A673 (cell line): ENCODE results near the gene DNAH14. TPM values are rescaled to one million over a fixed set of nuclear protein-coding genes. Genes with fewer than 3 reads are reported as not detected.

Source experiments
- BruUV-seq: library from RNA; stranded (reverse); fragments of 400-500 nt; replicated peaks from 2 replicates; lab custom pipeline; 2021; lab: Mats Ljungman, UMichigan
- CTCF ChIA-PET: fragments of 300-600 bp; sonication (Branson Sonifier 250); formaldehyde crosslinking; loops from one replicate; lab custom pipeline; 2022; ENCODE audit warnings: antibody characterized with exemption; lab: Charles Lee
- POLR2A ChIA-PET: fragments of 300-600 bp; sonication (Branson Sonifier 250); formaldehyde crosslinking; loops from one replicate; lab custom pipeline; 2022; ENCODE audit warnings: antibody characterized with exemption; ENCODE audit not compliant: low non-redundant PET; lab: Charles Lee
- DNase-seq: peaks from one replicate; pipeline ENCODE4 v3.0.0-alpha.2; 2015; ENCODE audit warnings: low spot score
- H3K27ac ChIP-seq: fragments of 200-600 bp; sonication (generic); 2 replicates; pipeline ENCODE4 v1.5.1; 2016; ENCODE audit warnings: mixed run types, low read depth, mild to moderate bottlenecking, mixed read lengths, antibody characterized with exemption, low read length; ENCODE audit not compliant: poor library complexity, severe bottlenecking
- H3K27me3 ChIP-seq: fragments of 200-600 bp; sonication (generic); replicated peaks from 2 replicates; pipeline ENCODE4 v1.6.1; 2017; ENCODE audit warnings: mixed run types, low read depth, mild to moderate bottlenecking, mixed read lengths, antibody characterized with exemption, low read length; ENCODE audit not compliant: insufficient read depth, poor library complexity
- H3K36me3 ChIP-seq: fragments of 200-600 bp; sonication (generic); 2 replicates; pipeline ENCODE4 v1.6.1; 2016; ENCODE audit warnings: mixed run types, mild to moderate bottlenecking, mixed read lengths, antibody characterized with exemption, low read length; ENCODE audit not compliant: insufficient read depth, poor library complexity, severe bottlenecking
- H3K4me1 ChIP-seq: fragments of 200-600 bp; sonication (generic); 2 replicates; pipeline ENCODE4 v1.6.1; 2017; ENCODE audit warnings: mixed run types, mild to moderate bottlenecking, mixed read lengths, antibody characterized with exemption, low read length; ENCODE audit not compliant: insufficient read depth, poor library complexity, severe bottlenecking
- H3K4me3 ChIP-seq: fragments of 200-600 bp; sonication (generic); 2 replicates; pipeline ENCODE4 v1.5.1; 2016; ENCODE audit warnings: low read depth, mixed run types, mild to moderate bottlenecking, mixed read lengths, low read length; ENCODE audit not compliant: poor library complexity, severe bottlenecking
- H3K9me3 ChIP-seq: fragments of 200-600 bp; sonication (generic); 2 replicates; pipeline ENCODE4 v1.6.1; 2016; ENCODE audit warnings: mixed run types, low read depth, mild to moderate bottlenecking, mixed read lengths, antibody characterized with exemption, low read length; ENCODE audit not compliant: poor library complexity, severe bottlenecking
- EZH2 ChIP-seq: fragments of 200-600 bp; sonication (generic); IDR thresholded peaks from 2 replicates; pipeline ENCODE4 v1.6.1; 2017; ENCODE audit warnings: borderline replicate concordance, low read depth, mild to moderate bottlenecking, mixed read lengths, antibody characterized with exemption, low read length; ENCODE audit not compliant: poor library complexity, severe bottlenecking
- intact Hi-C: fragments of 100-400 bp; cut with micrococcal nuclease; formaldehyde crosslinking; loops from one replicate; pipeline ENCODE4 v1.10.0; 2022; ENCODE audit not compliant: unreplicated experiment
- total RNA-seq: library from RNA; stranded (reverse); gene quantifications from 2 replicates; pipeline ENCODE4 v1.2.3, GENCODE V29; 2021
- TF ChIP-seq, protein P1 (sequence below): fragments of 300-800, 200-600 bp; sonication (generic); conservative IDR thresholded peaks from 2 replicates; pipeline ENCODE4 v1.5.1; 2017; ENCODE audit warnings: low read depth, mild to moderate bottlenecking, antibody characterized with exemption, low read length, moderate library complexity, mixed read lengths

DNAH14 gene
- total RNA-seq, 1 experiment from 2014 or later: 9.9 TPM

GRCh38 chr1:224901087-224901810 is 28.2 kb upstream of the DNAH14 start:
- Histone ChIP-seq H3K27me3 (peaks cover 24% of the 10 kb centered on the region), H3K36me3 (no peaks in the 10 kb centered on the region), H3K4me3 (no peak overlapping the region), H3K4me1 (no peaks in the 10 kb centered on the region), H3K27ac (no peak overlapping the region), H3K9me3 (no peaks in the 10 kb centered on the region)
- TF ChIP-seq, protein P1, sequence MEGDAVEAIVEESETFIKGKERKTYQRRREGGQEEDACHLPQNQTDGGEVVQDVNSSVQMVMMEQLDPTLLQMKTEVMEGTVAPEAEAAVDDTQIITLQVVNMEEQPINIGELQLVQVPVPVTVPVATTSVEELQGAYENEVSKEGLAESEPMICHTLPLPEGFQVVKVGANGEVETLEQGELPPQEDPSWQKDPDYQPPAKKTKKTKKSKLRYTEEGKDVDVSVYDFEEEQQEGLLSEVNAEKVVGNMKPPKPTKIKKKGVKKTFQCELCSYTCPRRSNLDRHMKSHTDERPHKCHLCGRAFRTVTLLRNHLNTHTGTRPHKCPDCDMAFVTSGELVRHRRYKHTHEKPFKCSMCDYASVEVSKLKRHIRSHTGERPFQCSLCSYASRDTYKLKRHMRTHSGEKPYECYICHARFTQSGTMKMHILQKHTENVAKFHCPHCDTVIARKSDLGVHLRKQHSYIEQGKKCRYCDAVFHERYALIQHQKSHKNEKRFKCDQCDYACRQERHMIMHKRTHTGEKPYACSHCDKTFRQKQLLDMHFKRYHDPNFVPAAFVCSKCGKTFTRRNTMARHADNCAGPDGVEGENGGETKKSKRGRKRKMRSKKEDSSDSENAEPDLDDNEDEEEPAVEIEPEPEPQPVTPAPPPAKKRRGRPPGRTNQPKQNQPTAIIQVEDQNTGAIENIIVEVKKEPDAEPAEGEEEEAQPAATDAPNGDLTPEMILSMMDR: no peak
- no peak for TF ChIP-seq EZH2
- ChIA-PET POLR2A (no interaction called here), CTCF (no interaction called here)
- no TSS peak for BruUV-seq
- intact Hi-C loops: no loop called here
- DNase-seq: no peak

DNA sequence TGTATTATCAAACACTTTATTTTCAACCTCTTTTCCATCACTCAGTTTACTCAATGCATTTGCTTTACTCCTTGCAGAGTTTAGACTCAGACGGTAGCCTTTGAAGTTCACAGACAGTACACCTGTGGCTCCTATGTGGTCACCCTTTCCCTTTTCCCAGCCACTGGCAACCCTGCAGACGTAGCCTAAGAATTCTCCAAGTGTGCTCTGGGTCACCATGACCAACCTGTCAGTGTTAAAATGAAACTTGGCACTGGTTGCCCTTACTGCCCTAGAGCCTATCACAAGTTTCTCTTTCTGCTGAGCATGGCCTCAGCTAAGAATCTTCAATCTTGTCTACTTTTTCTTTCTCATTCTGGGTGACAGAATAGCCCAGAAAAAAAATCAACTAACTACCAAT is 25.5 kb upstream of the DNAH14 start:
- Histone ChIP-seq H3K4me1 (no peaks in the 10 kb centered on the region), H3K36me3 (no peaks in the 10 kb centered on the region), H3K4me3 (no peak overlapping the region), H3K27me3 (peaks cover 27% of the 10 kb centered on the region), H3K27ac (no peak overlapping the region), H3K9me3 (no peaks in the 10 kb centered on the region)
- TF ChIP-seq, protein P1: no peak
- no peak for TF ChIP-seq EZH2
- ChIA-PET CTCF (no interaction called here), POLR2A (no interaction called here)
- no TSS peak for BruUV-seq
- intact Hi-C loops: no loop called here
- DNase-seq: no peak

DNA sequence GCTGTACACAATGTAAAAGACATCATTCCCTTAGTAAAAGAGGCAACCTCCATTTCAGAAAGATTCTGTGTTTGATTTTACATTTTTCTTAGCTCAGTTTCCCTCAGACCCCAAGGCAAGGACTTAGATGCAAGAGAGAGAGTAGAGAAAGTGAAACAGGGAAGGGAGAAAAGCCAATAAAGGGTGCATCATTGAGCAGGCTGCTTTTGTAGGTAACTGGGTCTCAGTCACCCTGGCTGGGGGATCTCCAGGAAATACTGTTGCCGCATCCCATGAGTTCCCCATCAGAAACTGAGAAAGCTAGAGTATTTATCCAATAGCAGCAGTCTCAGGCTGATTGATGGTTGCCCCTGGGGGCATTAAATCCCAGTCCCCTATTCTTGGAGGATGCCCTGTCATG is 23.1 kb upstream of the DNAH14 start:
- Histone ChIP-seq H3K36me3 (no peaks in the 10 kb centered on the region), H3K27ac (no peak overlapping the region), H3K4me1 (no peaks in the 10 kb centered on the region), H3K27me3 (peaks cover 27% of the 10 kb centered on the region), H3K4me3 (no peak overlapping the region), H3K9me3 (peaks cover 3% of the 10 kb centered on the region)
- TF ChIP-seq EZH2: no peak
- TF ChIP-seq, protein P1: no peak
- DNase-seq: no peak
- intact Hi-C loops: loop anchor here (5.0 kb wide), 1 partner anchor 399 kb away; no protein-coding TSS in a partner anchor
- ChIA-PET POLR2A (interaction anchor here (0.6 kb wide), 1 partner anchor 9 kb away, joined by 5 read pairs; no protein-coding TSS in a partner anchor), CTCF (interaction anchor here (0.7 kb wide), 2 partner anchors 9 to 12 kb away, joined by 5 to 7 read pairs; no protein-coding TSS in a partner anchor)
- no TSS peak for BruUV-seq
